ENCODE measurements around the gene BMP6.

DNA sequence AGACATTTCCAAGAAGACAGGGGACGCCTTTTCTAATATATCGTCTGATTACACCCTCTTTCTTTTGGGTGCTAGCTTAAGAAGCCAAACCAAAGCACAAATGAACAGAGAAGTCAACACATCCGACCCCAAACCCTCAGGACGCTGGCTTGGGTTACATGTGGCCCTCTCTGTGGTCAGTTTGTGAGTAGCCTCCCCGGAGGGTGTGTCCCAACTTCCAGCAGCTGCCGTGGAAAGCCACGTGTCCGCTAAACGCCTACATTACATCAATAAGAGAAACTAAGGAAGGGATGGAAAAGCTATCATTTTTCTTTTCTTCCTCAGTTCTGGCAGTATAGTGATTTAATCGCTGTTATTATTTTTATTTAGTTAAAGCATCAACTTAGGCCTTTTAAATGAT lies 487 bp upstream of the BMP6 start:
- TF ChIP-seq, protein P1, sequence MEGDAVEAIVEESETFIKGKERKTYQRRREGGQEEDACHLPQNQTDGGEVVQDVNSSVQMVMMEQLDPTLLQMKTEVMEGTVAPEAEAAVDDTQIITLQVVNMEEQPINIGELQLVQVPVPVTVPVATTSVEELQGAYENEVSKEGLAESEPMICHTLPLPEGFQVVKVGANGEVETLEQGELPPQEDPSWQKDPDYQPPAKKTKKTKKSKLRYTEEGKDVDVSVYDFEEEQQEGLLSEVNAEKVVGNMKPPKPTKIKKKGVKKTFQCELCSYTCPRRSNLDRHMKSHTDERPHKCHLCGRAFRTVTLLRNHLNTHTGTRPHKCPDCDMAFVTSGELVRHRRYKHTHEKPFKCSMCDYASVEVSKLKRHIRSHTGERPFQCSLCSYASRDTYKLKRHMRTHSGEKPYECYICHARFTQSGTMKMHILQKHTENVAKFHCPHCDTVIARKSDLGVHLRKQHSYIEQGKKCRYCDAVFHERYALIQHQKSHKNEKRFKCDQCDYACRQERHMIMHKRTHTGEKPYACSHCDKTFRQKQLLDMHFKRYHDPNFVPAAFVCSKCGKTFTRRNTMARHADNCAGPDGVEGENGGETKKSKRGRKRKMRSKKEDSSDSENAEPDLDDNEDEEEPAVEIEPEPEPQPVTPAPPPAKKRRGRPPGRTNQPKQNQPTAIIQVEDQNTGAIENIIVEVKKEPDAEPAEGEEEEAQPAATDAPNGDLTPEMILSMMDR (conservative IDR thresholded peaks at IDR 0.05) = no peak
- no peak for TF ChIP-seq EZH2 (IDR thresholded peaks at IDR 0.05; ENCODE audit: low read depth)
